Neutrophil (primary cell): ENCODE data around the gene OVCH2.
"Not testable (repeated sequence)": the region's sequence is repeated elsewhere in the genome, so short reads cannot be mapped to it uniquely, and the experiment has no call there.

Experiments
- H3K27ac ChIP-seq: fragments of 200-600 bp; sonication (generic); 2 replicates; pipeline ENCODE4 v1.5.1; 2016; ENCODE audit warnings: mild to moderate bottlenecking, moderate library complexity
- H3K27me3 ChIP-seq: fragments of 200-600 bp; sonication (generic); 2 replicates; pipeline ENCODE4 v1.6.0; 2016; ENCODE audit warnings: mild to moderate bottlenecking
- H3K36me3 ChIP-seq: fragments of 200-600 bp; sonication (generic); 2 replicates; pipeline ENCODE4 v1.5.1; 2017
- H3K4me1 ChIP-seq, 2 experiments: fragments of 200-600 bp in 1 of 2; sonication (generic) in 1 of 2; 1 replicate in 1 of 2; 2 replicates in 1 of 2; pipeline versions ENCODE4 v1.5.1 to v1.6.1; 2013 to 2016; ENCODE audit warnings: low read depth in 1 of 2, low read length in 1 of 2, mild to moderate bottlenecking in 1 of 2, moderate library complexity in 1 of 2; ENCODE audit not compliant: control insufficient read depth in 1 of 2, insufficient read depth in 1 of 2
- H3K4me3 ChIP-seq, 2 experiments: fragments of 200-600 bp in 1 of 2; sonication (generic) in 1 of 2; 1 replicate in 1 of 2; 2 replicates in 1 of 2; pipeline ENCODE4 v1.5.1; 2013 to 2016; ENCODE audit warnings: low read depth in 1 of 2, low read length in 1 of 2, mild to moderate bottlenecking in 1 of 2, moderate library complexity in 1 of 2
- H3K9me3 ChIP-seq: fragments of 200-600 bp; sonication (generic); 2 replicates; pipeline ENCODE4 v1.5.1; 2016
- TF ChIP-seq, protein P1 (sequence below): fragments of 200-600 bp; sonication (generic); IDR thresholded peaks from 2 replicates; pipeline ENCODE4 v1.5.1; 2016; ENCODE audit warnings: antibody characterized with exemption

OVCH2 gene

GRCh38 chr11:7706377-7706776 is at the start of gene OVCH2:
OVCH2 (minus strand) TSS chr11:7706477; CDS start chr11:7706394, 83 bp downstream.
- Histone ChIP-seq H3K27ac (no peak within 1 kb of the TSS), H3K36me3 (no peaks in the 10 kb centered on the region), H3K9me3 (no peaks in the 10 kb centered on the region), H3K27me3 (peaks cover 37% of the 10 kb centered on the region), H3K4me3 (no peak within 1 kb of the TSS), H3K4me1 (no peaks in the 10 kb centered on the region)
- TF ChIP-seq, protein P1, sequence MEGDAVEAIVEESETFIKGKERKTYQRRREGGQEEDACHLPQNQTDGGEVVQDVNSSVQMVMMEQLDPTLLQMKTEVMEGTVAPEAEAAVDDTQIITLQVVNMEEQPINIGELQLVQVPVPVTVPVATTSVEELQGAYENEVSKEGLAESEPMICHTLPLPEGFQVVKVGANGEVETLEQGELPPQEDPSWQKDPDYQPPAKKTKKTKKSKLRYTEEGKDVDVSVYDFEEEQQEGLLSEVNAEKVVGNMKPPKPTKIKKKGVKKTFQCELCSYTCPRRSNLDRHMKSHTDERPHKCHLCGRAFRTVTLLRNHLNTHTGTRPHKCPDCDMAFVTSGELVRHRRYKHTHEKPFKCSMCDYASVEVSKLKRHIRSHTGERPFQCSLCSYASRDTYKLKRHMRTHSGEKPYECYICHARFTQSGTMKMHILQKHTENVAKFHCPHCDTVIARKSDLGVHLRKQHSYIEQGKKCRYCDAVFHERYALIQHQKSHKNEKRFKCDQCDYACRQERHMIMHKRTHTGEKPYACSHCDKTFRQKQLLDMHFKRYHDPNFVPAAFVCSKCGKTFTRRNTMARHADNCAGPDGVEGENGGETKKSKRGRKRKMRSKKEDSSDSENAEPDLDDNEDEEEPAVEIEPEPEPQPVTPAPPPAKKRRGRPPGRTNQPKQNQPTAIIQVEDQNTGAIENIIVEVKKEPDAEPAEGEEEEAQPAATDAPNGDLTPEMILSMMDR: no peak

DNA sequence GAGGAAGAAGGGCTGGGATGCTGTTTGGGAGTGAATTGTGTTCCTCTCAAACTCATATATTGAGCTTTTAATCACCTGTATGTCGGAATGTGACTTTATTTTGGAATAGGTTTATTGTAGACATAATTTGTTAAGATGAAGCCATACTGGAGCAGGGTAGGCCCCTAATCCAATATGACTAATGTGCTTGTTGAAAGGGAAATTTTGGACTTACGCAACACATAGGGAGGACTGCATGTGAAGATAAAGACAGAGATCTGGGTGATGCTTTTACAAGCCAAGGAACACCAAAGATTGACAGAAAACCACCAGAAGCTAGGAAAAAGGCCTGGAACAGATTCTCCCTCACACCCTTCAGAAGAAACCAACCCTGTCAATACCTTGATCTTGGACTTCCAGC is 43.2 kb upstream of the OVCH2 start:
- no peaks in the 10 kb centered on the region for H3K27me3 ChIP-seq
- H3K36me3 ChIP-seq: no peaks in the 10 kb centered on the region
- H3K9me3 ChIP-seq: no peaks in the 10 kb centered on the region
- H3K4me1 ChIP-seq: no peaks in the 10 kb centered on the region
- no peak overlapping the region for H3K27ac ChIP-seq
- TF ChIP-seq, protein P1: no peak
- no peak overlapping the region for H3K4me3 ChIP-seq

DNA sequence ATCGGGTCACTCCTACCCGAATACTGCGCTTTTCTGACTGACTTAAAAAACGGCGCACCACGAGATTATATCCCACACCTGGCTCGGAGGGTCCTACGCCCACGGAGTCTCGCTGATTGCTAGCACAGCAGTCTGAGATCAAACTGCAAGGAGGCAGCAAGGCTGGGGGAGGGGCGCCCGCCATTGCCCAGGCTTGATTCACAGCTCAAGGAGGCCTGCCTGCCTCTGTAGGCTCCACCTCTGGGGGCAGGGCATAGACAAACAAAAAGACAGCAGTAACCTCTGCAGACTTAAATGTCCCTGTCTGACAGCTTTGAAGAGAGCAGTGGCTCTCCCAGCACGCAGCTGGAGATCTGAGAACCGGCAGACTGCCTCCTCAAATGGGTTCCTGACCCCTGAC is 28.5 kb upstream of the OVCH2 start:
- H3K4me3 ChIP-seq, H3K4me1 ChIP-seq, H3K36me3 ChIP-seq, H3K27ac ChIP-seq, H3K27me3 ChIP-seq, H3K9me3 ChIP-seq: not testable (repeated sequence)

DNA sequence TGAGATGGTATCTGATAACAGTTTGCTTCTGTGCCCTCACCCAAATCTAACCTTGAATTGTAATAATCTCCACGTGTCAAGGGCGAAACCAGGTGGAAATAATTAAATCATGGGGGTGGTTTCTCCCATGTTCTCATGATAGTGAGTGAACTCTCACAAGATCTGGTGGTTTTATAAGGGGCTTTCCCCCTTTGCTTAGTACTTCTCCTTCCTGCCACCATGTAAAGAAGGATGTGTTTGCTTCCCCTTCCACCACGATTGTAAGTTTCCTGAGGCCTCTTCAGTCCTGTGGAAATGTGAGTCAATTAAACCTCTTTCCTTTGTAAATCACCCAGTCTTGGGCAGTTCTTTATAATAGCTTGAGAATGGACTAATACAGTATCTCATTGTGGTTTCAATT is 8.5 kb upstream of the OVCH2 start:
- H3K27ac ChIP-seq: no peak overlapping the region
- no peak overlapping the region for H3K4me3 ChIP-seq
- peaks cover 4% of the 10 kb centered on the region for H3K27me3 ChIP-seq
- TF ChIP-seq, protein P1: no peak
- no peaks in the 10 kb centered on the region for H3K36me3 ChIP-seq
- no peaks in the 10 kb centered on the region for H3K9me3 ChIP-seq
- H3K4me1 ChIP-seq: no peaks in the 10 kb centered on the region

- Histone ChIP-seq H3K36me3 (no peaks in the 10 kb centered on the region), H3K4me1 (no peaks in the 10 kb centered on the region), H3K9me3 (no peaks in the 10 kb centered on the region), H3K27me3 (peaks cover 60% of the 10 kb centered on the region), H3K4me3 (no peak overlapping the region), H3K27ac (no peak overlapping the region)
- TF ChIP-seq, protein P1: no peak
Measured at GRCh38 chr11:7703740-7704139, 2.5 kb downstream of the OVCH2 start.

DNA sequence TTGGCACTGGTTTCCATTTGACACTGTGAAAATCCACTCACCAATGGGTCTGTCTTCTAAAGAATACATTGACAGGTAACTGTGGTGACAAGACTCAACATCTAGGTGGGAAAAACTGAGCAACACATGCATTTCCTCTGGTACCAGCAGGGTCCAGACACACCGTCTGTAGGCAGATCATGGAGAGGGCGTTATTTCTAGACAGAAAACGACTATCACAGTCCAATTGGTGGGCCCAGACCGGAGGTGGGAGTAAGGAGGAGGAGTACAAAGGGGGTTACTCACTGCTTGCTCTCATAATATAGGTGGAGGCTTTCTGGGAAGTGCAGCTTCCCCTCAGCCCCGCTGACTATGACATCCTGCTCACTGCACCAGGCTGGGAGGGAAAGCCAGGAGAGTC is 9.9 kb downstream of the OVCH2 start:
- Histone ChIP-seq H3K36me3 (no peaks in the 10 kb centered on the region), H3K27ac (no peak overlapping the region), H3K9me3 (no peaks in the 10 kb centered on the region), H3K27me3 (peaks cover 61% of the 10 kb centered on the region), H3K4me1 (no peaks in the 10 kb centered on the region), H3K4me3 (no peak overlapping the region)
- TF ChIP-seq, protein P1: no peak
